Esophagus mucosa (tissue), 1 donor: ENCODE measurements around the gene RPL36. TPM values are rescaled to one million over a fixed set of nuclear protein-coding genes. Genes with fewer than 3 reads are reported as not detected.

ENCODE experiments used
- ATAC-seq: fragments of 200-7000 bp; cut with Tn5 transposase; one replicate; pipeline ENCODE4 v1.9.1; 2020
- total RNA-seq: library from RNA; stranded (reverse); gene quantifications from one replicate; pipeline ENCODE4 v1.2.4, GENCODE V29; 2023
- donor health status: DM: yes; HTN: yes; CAD: no.

Gene RPL36
- 1,080 TPM for total RNA-seq

DNA sequence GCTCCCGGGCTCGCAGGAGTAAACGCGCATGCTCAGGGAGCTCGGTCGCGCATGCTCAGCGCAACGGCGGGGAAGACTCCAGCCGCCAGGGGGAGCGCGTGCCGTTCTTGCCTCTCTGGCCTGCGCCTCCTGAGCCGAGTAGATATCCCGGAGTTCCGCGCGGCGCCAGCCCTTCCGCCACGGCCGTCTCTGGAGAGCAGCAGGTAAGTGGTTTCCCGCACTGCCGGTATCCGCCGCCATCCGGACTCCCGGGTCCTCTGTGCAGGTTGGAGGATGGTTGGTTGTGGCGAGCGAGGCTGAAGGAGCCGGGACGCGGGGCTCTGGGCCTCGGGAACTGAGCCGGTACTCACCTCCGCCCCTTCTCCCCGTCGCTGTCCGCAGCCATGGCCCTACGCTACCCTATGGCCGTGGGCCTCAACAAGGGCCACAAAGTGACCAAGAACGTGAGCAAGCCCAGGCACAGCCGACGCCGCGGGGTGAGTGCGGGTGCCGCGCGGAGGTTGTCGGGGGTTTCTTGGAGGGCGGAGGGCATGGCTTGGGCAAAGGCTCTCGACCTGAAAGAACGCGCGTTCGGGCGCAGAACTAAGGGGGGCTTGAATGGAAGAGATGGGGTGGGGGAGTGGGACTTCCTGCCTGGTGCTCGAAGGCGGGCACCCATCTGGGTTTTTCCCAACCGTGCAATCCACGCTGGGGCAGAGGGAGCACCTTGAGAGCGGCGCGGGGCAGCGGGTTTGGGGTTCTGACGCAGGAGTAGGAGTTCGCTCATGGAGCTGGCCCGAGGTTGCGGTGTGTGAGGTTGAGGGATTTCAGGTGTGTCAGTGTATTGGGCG lies at the start of gene RPL36:
Gene RPL36, plus strand, starts transcription at position 171 of the 830 bp plus-strand sequence. Its CDS starts 213 bp downstream, at position 384.
- peak; percentile 69 for ATAC-seq

GRCh38 chr19:5641171-5641570 lies 48.9 kb upstream of the RPL36 start:
- ATAC-seq: peak; percentile 93

- peak; percentile 43 for ATAC-seq
Measured at GRCh38 chr19:5642204-5642603, 47.9 kb upstream of the RPL36 start.

GRCh38 chr19:5643060-5643459 lies 47.0 kb upstream of the RPL36 start:
- ATAC-seq: no peak

DNA sequence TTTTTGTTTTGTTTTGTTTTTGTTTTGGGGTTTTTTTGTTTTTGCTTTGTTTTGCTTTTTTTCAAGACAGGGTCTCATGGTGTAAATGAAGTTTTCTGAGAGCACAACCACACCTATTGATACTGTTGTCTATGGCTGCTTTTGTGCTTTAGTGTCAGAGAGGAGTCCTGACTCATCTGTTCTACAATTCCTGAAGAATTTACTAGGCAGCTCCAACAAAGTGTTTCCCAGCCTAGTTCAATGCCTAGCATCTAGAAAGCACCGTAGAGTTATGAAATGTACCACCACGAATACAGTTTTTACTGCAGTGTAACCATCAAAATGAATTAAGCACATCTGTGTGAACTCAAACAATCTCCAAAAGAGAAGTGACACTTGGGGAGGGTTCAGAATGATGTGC lies 46.1 kb upstream of the RPL36 start:
- no peak for ATAC-seq

DNA sequence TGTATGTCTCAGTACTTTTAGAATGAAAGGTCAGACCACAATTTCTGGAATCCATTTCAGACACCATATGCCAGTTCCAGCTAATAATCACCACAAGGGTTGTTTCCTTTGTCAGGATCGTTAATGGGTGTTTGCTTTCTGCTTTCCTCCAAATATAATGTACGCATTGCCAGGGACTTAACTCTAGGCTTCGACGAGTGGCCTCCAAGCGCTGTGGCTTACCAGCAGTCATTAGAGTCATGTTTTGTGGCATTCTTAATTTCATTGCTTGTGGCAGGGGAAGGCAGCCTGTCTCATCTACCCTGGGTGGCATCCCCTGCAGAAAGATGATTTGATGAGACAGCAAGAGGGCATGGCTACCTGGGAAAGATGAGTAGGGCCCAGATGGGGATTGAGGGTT lies 44.7 kb upstream of the RPL36 start:
- no peak for ATAC-seq

- ATAC-seq: no peak
Measured at GRCh38 chr19:5646703-5647102, 43.4 kb upstream of the RPL36 start.

DNA sequence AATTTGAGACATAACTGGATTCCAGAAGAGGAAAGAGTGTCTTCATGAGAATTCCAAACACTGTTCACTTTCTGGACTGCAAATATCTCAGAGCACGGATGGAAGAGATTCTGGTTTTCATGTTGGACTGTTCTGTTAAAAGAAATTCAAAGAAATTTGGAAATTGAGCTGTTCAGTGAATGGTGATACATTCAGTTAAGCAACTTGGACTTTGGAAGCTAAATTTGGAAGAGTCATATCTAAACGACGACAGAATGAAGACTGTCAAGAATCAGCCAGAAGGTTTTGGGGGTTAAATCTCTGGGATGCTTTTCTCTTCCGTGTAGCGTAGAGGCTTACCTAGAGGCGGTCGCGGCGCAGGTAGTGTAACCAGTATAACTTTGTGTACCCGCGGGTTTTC lies 41.6 kb upstream of the RPL36 start:
- ATAC-seq: no peak

GRCh38 chr19:5651361-5651760 lies 38.7 kb upstream of the RPL36 start:
- peak; percentile 23 for ATAC-seq

DNA sequence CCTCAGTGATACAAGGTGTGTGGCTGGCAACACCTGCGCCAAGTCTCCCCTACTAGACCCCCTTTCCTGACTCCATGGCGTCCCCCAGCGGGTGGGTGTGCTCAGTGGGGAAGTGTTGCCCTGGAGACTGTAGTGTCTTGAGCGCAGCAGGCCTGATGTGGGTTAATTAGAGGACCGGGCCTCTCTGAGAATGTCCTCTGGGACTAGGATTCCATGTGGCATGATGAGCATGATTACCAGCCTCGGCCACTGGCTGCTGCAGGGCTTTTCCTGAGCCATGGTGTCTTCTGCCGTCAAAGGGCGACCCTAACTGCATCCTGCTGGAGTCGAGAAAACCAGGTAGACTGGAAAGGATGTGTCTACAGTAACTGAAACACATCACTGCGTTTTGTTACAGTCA lies 37.8 kb upstream of the RPL36 start:
- ATAC-seq: no peak

DNA sequence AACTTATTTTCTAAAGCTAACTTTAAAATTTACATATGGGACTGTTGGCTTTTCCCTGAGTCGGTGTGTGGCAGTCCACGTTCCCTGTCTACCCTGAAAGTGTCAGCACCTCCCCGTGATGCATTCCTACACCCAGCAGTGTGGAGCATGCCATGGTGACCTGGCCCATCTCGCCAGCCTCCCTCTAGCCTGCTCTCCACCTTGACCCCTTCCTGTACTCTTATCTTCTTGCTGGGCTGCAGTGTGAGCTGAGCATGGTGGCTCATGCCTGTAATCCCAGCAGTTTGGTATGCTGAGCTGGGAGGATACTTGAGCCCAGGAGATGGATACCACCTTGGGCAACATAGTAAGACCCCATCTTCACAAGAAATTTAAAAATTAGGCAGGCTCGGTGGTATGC lies 35.2 kb upstream of the RPL36 start:
- no peak for ATAC-seq

GRCh38 chr19:5655412-5655811 lies 34.7 kb upstream of the RPL36 start:
- no peak for ATAC-seq

DNA sequence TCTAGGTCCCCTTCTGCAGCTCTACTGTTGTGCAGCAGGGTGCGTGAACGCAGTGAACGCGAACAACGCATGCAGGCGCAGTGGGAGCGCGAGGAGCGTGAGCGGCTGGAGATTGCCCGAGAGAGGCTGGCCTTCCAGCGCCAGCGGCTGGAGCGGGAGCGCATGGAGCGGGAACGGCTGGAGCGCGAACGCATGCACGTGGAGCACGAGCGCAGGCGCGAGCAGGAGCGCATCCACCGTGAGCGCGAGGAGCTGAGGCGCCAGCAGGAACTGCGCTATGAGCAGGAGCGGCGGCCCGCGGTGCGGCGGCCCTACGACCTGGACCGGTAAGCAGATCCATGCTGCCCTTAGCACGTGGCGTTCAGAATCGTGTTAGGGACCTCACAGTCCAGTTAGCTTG lies 28.6 kb upstream of the RPL36 start:
- ATAC-seq: peak; percentile 8

DNA sequence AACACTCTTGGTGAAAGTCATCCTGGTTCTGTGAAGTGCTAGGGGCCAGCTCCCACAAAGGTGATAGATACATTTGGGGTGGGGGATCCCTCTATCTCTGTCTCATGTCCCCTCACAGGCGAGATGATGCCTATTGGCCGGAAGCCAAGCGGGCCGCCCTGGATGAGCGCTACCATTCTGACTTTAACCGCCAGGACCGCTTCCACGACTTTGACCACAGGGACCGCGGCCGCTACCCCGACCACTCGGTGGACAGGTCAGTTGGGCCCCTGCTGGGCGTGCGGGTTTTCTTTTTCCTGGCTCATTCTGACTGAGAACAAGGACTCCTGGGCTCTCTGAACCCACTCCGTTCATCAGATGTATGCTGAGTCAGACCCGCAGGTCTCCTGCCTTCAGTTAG lies 26.2 kb upstream of the RPL36 start:
- no peak for ATAC-seq

DNA sequence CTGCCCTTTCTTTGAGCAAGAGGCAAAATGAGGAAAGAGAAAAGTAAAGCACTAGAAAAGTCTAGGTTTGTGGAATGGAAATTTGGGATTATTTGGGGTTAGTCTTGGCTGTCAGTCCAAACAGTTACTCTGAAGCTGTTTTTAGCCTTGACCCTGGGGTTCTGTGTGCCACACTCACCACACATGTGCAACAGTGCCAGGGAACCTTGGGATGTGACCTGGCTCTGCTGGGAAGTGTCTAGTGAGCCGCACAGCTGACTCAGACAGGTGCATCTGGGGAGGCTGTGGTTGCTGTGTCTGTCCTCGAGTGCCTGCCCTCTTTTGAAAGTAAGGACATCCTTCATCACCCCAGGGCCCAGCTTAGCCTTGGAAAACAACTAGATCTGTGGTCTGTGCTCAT lies 25.6 kb upstream of the RPL36 start:
- no peak for ATAC-seq

DNA sequence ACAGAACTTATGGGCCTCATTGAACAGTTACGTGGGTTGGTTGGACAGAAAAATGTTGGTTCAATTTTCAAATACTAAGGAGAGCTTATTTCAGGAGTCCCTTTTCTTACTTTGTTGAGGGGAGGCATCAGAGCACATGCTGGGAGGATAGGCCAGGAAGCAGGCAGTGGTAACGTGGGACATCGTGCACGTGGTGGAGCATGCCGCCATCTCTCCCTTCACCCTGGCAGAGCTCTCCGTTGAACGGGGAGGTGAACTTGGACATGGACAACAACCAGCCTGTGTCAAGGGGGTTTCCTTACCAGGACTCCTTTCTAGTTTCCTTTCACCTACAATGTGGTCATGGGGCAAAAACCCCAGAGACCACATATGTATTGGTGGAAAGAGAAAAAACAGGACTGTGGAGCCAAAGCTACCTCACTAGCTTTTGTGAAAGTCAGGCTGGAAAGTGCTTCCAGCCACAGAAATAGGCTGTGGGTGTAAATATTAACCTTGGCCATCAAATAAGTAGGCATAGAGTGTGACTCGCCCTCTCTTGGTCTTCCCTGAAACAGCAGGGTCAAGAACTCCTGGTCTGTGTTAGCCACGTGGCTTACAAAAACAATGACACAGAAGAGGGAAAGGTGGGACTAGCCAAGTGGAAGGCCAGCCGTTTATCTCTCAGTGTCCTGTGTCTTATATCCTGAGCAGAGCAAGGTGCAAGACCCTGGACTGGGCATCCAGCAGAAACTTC lies 24.1 kb upstream of the RPL36 start:
- ATAC-seq: peak; percentile 42

- ATAC-seq: no peak
Measured at GRCh38 chr19:5666921-5667610, 23.0 kb upstream of the RPL36 start.

- peak; percentile 30 for ATAC-seq
Measured at GRCh38 chr19:5667751-5668271, 22.3 kb upstream of the RPL36 start.

- no peak for ATAC-seq
Measured at GRCh38 chr19:5669212-5669611, 20.9 kb upstream of the RPL36 start.

DNA sequence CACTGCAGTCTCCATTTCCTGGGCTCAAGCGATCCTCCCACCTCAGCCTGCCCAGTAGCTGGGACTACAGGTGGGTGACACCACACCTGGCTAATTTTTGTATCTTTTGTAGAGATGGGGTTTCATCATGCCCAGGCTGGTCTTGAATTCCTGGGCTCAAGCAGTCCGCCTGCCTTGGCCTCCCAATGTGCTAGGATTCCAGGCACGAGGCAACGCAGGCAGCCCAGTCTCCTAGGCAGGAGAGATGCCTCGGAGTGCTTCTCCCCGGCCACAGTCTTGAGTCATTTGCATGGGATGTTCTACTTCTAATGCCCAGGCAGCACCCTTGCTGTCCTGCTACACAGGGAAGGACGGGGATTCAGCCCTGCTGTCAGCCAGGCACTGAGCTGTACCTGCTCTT lies 18.5 kb upstream of the RPL36 start:
- no peak for ATAC-seq

- no peak for ATAC-seq
Measured at GRCh38 chr19:5672708-5673459, 17.2 kb upstream of the RPL36 start.

GRCh38 chr19:5673752-5674151 lies 16.3 kb upstream of the RPL36 start:
- ATAC-seq: no peak
